Activated CD8-positive, alpha-beta T cell treated with anti-CD3 and anti-CD28 coated beads for 36 hours (primary cell): ENCODE data around the gene RETREG1. TPM values are rescaled to one million over a fixed set of nuclear protein-coding genes. Genes with fewer than 3 reads are reported as not detected.

Experiments
- ATAC-seq: fragments of 200-7000 bp; cut with Tn5 transposase; one replicate; pipeline ENCODE4 v1.10.0; 2021; ENCODE audit warnings: mild to moderate bottlenecking, moderate library complexity
- CTCF ChIA-PET: fragments of 350-600 bp; sonication (Branson Sonifier 250); formaldehyde crosslinking; loops from one replicate; lab custom pipeline; 2021; ENCODE audit warnings: antibody characterized with exemption; lab: Charles Lee
- POLR2A ChIA-PET: fragments of 350-600 bp; sonication (Branson Sonifier 250); formaldehyde crosslinking; loops from one replicate; lab custom pipeline; 2021; ENCODE audit warnings: antibody characterized with exemption; lab: Charles Lee
- DNase-seq: peaks from one replicate; pipeline ENCODE4 v3.0.0-alpha.2; 2020
- H3K27ac Mint-ChIP-seq: one replicate; pipeline ENCODE4 v1.8.0; 2021; ENCODE audit warnings: mild to moderate bottlenecking, mixed read lengths
- H3K27me3 Mint-ChIP-seq: one replicate; pipeline ENCODE4 v1.8.0; 2021; ENCODE audit warnings: mixed read lengths
- H3K36me3 Mint-ChIP-seq: one replicate; pipeline ENCODE4 v1.8.0; 2021; ENCODE audit warnings: low read depth, mixed read lengths
- H3K4me1 Mint-ChIP-seq: one replicate; pipeline ENCODE4 v1.8.0; 2021; ENCODE audit warnings: low read depth, mixed read lengths
- H3K4me3 Mint-ChIP-seq: one replicate; pipeline ENCODE4 v1.8.0; 2021; ENCODE audit warnings: mild to moderate bottlenecking, moderate library complexity, mixed read lengths
- H3K9me3 Mint-ChIP-seq: one replicate; pipeline ENCODE4 v1.8.0; 2021; ENCODE audit warnings: mixed read lengths
- intact Hi-C: fragments of 100-400 bp; cut with micrococcal nuclease; formaldehyde crosslinking; loops from one replicate; pipeline ENCODE4 v1.10.0; 2022
- total RNA-seq, 2 experiments: library from RNA; stranded (reverse); gene quantifications; one replicate each; pipeline ENCODE4 v1.2.3, GENCODE V29; 2021
- TF ChIP-seq, protein P1 (sequence below): fragments of 200-600 bp; IDR thresholded peaks from one replicate; pipeline ENCODE4 v1.8.0; 2022; ENCODE audit warnings: antibody characterized with exemption, mild to moderate bottlenecking

Gene RETREG1
- total RNA-seq, 2 experiments from 2014 or later, result 31.7 to 31.9 TPM

DNA sequence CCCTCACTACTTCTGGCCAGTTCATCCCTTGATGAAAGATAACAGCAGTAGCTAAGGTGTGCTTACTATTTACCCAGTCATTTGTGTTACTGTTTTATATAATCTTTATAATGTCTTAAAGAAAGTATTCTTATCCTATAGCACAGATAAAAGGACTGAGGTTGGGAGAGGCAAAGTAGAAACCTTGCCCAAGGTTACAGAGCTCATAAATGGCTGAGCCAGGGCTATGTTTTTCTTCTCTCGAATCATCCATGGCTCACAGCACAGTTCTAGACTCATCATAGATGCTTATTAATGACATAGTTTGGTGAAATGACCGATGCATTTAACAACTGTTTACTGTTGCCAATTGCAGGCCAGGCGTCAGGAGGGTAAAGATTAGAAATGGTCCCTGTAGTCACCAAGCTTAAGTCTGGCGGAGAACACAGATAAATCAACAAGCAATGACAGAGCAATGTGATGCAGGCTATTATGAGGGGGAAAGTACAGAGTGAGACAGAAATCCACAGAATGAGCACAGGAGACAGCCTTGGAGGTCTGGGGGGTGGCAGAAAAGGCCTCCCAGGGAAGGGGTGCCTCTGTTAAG lies 85.6 kb downstream of the RETREG1 start:
- ChIA-PET POLR2A (no interaction called here), CTCF (no interaction called here)
- DNase-seq, result no peak
- H3K27ac Mint-ChIP-seq, result no peak overlapping the region
- no peaks in the 10 kb centered on the region for H3K9me3 Mint-ChIP-seq
- no peaks in the 10 kb centered on the region for H3K27me3 Mint-ChIP-seq
- peaks cover 24% of the 10 kb centered on the region for H3K4me1 Mint-ChIP-seq
- H3K36me3 Mint-ChIP-seq, result peaks cover 9% of the 10 kb centered on the region
- TF ChIP-seq, protein P1, sequence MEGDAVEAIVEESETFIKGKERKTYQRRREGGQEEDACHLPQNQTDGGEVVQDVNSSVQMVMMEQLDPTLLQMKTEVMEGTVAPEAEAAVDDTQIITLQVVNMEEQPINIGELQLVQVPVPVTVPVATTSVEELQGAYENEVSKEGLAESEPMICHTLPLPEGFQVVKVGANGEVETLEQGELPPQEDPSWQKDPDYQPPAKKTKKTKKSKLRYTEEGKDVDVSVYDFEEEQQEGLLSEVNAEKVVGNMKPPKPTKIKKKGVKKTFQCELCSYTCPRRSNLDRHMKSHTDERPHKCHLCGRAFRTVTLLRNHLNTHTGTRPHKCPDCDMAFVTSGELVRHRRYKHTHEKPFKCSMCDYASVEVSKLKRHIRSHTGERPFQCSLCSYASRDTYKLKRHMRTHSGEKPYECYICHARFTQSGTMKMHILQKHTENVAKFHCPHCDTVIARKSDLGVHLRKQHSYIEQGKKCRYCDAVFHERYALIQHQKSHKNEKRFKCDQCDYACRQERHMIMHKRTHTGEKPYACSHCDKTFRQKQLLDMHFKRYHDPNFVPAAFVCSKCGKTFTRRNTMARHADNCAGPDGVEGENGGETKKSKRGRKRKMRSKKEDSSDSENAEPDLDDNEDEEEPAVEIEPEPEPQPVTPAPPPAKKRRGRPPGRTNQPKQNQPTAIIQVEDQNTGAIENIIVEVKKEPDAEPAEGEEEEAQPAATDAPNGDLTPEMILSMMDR, result no peak
- intact Hi-C loops, result no loop called here
- no peak for ATAC-seq
- H3K4me3 Mint-ChIP-seq, result no peak overlapping the region

DNA sequence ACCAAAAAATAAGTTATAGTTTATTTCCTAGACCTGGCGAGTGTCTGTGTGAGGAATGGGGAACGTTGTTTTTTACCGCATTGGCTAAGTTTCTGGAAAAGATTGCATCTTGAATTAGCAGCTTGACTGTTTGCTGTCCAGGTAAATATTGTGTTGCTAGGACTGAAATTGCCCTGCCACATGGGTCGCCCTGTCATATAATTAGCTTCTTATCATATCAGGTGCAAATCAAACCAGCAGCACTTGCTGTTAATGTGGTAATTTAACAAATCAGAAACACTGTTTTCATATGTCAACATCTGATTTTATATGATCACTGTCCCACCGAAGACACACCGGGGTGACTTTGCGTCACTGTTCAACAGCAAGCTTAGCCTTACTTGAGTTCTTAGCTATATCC lies 87.5 kb downstream of the RETREG1 start:
- Mint-ChIP-seq H3K36me3 (peaks cover 7% of the 10 kb centered on the region), H3K27ac (no peak overlapping the region), H3K27me3 (no peaks in the 10 kb centered on the region), H3K9me3 (no peaks in the 10 kb centered on the region), H3K4me1 (peaks cover 17% of the 10 kb centered on the region), H3K4me3 (no peak overlapping the region)
- ATAC-seq, result no peak
- ChIA-PET POLR2A (no interaction called here), CTCF (interaction anchor here (1.0 kb wide), 1 partner anchor 74 kb away, joined by 3 read pairs; no protein-coding TSS in a partner anchor)
- TF ChIP-seq, protein P1, result no peak
- intact Hi-C loops, result no loop called here
- DNase-seq, result no peak

DNA sequence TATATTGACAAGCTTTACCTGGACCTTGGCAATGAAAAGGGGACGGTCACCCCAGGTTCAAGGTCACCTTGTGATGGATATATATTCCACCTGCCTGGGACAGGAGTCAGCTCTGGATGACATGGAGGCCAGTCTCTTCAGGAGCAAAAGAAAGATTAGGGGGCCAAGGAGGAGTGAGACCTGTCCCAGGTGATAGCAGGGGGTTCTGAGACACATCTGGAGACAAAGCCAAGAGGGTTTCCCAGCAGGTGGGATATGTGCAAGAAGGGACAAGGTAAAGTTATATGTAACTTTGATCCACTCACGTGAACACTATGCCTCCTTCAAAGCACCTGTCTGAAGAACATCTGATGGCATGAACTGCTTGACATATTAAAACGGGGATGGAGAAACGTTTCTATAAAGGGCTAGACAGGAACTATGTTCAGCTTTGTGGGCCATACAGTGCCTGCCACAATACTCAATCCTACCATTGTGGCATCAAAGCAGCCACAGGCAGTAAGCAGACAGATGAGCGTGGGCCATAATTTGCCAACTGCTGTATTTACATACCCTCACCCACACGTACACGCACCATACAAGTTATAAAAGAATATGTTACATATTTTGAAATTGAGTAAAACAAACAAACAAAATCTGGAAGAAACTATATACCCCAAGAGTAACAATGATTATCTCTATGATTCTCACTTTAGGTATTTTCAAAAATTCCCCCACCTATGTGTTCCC lies 88.3 kb downstream of the RETREG1 start:
- intact Hi-C loops, result no loop called here
- Mint-ChIP-seq H3K27me3 (no peaks in the 10 kb centered on the region), H3K4me1 (peaks cover 19% of the 10 kb centered on the region), H3K9me3 (no peaks in the 10 kb centered on the region), H3K27ac (no peak overlapping the region), H3K4me3 (no peak overlapping the region), H3K36me3 (peaks cover 9% of the 10 kb centered on the region)
- DNase-seq (no peak), ATAC-seq (no peak)
- TF ChIP-seq, protein P1, result no peak
- POLR2A ChIA-PET, result no interaction called here
- CTCF ChIA-PET, result no interaction called here

DNA sequence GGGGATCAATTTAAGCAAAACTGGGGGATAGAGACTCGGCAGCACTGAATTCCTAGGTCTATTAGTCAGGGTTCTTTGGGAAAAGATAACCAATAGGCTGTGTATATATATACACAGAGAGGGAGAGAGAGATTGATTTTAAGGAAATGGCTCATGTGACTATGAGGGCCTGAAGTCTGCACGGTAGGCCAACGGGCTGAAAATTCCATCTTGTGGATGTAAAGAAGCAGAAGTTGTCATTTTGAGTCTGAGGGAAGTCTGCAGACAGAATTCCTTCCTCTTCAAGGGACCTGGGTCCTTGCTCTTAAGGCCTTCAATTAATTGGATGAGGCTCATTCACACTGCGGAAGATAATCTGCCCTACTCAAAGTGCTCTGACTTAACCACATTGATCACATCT lies 91.1 kb downstream of the RETREG1 start:
- intact Hi-C loops, result no loop called here
- Mint-ChIP-seq H3K27me3 (no peaks in the 10 kb centered on the region), H3K27ac (no peak overlapping the region), H3K4me3 (no peak overlapping the region), H3K9me3 (no peaks in the 10 kb centered on the region), H3K36me3 (peaks cover 8% of the 10 kb centered on the region), H3K4me1 (peaks cover 31% of the 10 kb centered on the region)
- no peak for DNase-seq
- POLR2A ChIA-PET, result no interaction called here
- CTCF ChIA-PET, result interaction anchor here (1.0 kb wide), 1 partner anchor 664 kb away, joined by 4 read pairs; no protein-coding TSS in a partner anchor
- TF ChIP-seq, protein P1, result no peak
- no peak for ATAC-seq

DNA sequence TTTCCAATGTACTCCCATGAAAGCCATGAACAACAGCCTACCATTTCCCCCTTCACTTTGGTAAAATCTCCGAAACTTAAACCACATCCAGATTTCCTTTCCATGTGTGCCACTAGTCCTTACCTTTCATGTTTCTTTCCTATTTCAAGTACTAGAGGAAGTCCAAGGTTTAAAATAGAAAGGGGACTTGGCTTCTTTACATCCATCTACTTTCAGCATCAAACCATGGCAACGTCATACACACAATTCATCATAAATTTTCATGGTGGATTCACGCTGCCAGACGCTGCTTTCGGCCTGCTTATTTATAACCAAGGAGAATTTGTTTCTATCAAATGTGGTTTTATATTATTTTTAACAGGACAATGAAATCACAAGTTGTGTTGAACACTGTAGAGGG lies 92.5 kb downstream of the RETREG1 start:
- POLR2A ChIA-PET, result no interaction called here
- H3K4me1 Mint-ChIP-seq, result peaks cover 31% of the 10 kb centered on the region
- DNase-seq (no peak), ATAC-seq (no peak)
- no peaks in the 10 kb centered on the region for H3K27me3 Mint-ChIP-seq
- no peak overlapping the region for H3K4me3 Mint-ChIP-seq
- intact Hi-C loops, result no loop called here
- H3K27ac Mint-ChIP-seq, result no peak overlapping the region
- TF ChIP-seq, protein P1, result no peak
- H3K36me3 Mint-ChIP-seq, result peaks cover 8% of the 10 kb centered on the region
- CTCF ChIA-PET, result no interaction called here
- no peaks in the 10 kb centered on the region for H3K9me3 Mint-ChIP-seq
